GM12891 (cell line): ENCODE results near the gene DIS3L2.

Source experiments
- DNase-seq: peaks from one replicate; pipeline ENCODE4 v3.0.0; 2011; ENCODE audit warnings: low spot score; ENCODE audit not compliant: insufficient read length
- FAIRE-seq: peaks from 2 replicates; lab custom pipeline; 2011; peaks lifted over from hg19 to GRCh38; lab: Jason Lieb, UNC
- PAX5 ChIP-seq: IDR thresholded peaks from 2 replicates; pipeline ENCODE4 v1.6.1; 2011; ENCODE audit warnings: low read length, moderate library complexity, mild to moderate bottlenecking; ENCODE audit not compliant: insufficient read depth, severe bottlenecking
- POLR2A ChIP-seq: IDR thresholded peaks from 2 replicates; pipeline ENCODE4 v1.6.1; 2011; ENCODE audit warnings: low read depth, low read length, control low read depth
- POLR2AphosphoS5 ChIP-seq: IDR thresholded peaks from 2 replicates; pipeline ENCODE4 v1.6.1; 2011; ENCODE audit warnings: low read depth, low read length, control low read depth
- POU2F2 ChIP-seq: IDR thresholded peaks from 2 replicates; pipeline ENCODE4 v1.6.1; 2011; ENCODE audit warnings: low read depth, mild to moderate bottlenecking, control low read depth, low read length, moderate library complexity
- SPI1 ChIP-seq: IDR thresholded peaks from 2 replicates; pipeline ENCODE4 v1.6.1; 2011; ENCODE audit warnings: low read depth, low read length, control low read depth
- TAF1 ChIP-seq: IDR thresholded peaks from 2 replicates; pipeline ENCODE4 v1.6.1; 2011; ENCODE audit warnings: low read depth, low read length, control low read depth

Gene DIS3L2

GRCh38 chr2:232043966-232044365 is 82.5 kb downstream of the DIS3L2 start:
- DNase-seq (no peak), FAIRE-seq (no peak)
- TF ChIP-seq PAX5: no peak
- TF ChIP-seq POU2F2: no peak
- TF ChIP-seq SPI1: no peak
- no peak for TF ChIP-seq POLR2AphosphoS5
- TF ChIP-seq TAF1: no peak
- TF ChIP-seq POLR2A: no peak

GRCh38 chr2:232049350-232049749 is 87.8 kb downstream of the DIS3L2 start:
- TF ChIP-seq POLR2A: no peak
- no peak for TF ChIP-seq TAF1
- TF ChIP-seq POLR2AphosphoS5: no peak
- no peak for TF ChIP-seq SPI1
- TF ChIP-seq POU2F2: no peak
- TF ChIP-seq PAX5: no peak
- FAIRE-seq (no peak), DNase-seq (no peak)

- no peak for TF ChIP-seq POLR2AphosphoS5
- 0 out of 2 replicates have a peak, but pooled peaks have one; percentile 3 for TF ChIP-seq SPI1
- no peak for FAIRE-seq
- DNase-seq: no peak
These were observed 91.1 kb downstream of the DIS3L2 start for GRCh38 chr2:232052591-232052990.

GRCh38 chr2:232053777-232054176 is 92.3 kb downstream of the DIS3L2 start:
- FAIRE-seq: no peak
- TF ChIP-seq PAX5 (no peak), POU2F2 (0 out of 2 replicates have a peak, but pooled peaks have one; percentile 16)

GRCh38 chr2:232058063-232058877 is 96.8 kb downstream of the DIS3L2 start:
- DNase-seq (no peak), FAIRE-seq (peak; percentile 80)
- peak; percentile 16; the same call in 1 of the 2 replicates for TF ChIP-seq SPI1
- TF ChIP-seq POU2F2: no peak

More at GRCh38 chr2:232053777-232054176, 92.3 kb downstream of the DIS3L2 start:
- no peak for DNase-seq

- FAIRE-seq (no peak), DNase-seq (no peak)
- TF ChIP-seq PAX5 (no peak), TAF1 (no peak), POU2F2 (no peak), POLR2AphosphoS5 (no peak), SPI1 (no peak), POLR2A (no peak)
These were observed 97.4 kb downstream of the DIS3L2 start for GRCh38 chr2:232058931-232059330.

GRCh38 chr2:232061265-232061664 is 99.8 kb downstream of the DIS3L2 start:
- FAIRE-seq: no peak
- no peak for TF ChIP-seq SPI1
- TF ChIP-seq POLR2AphosphoS5: no peak
- no peak for TF ChIP-seq TAF1
- TF ChIP-seq POLR2A: no peak
- TF ChIP-seq POU2F2: no peak
- TF ChIP-seq PAX5: no peak

GRCh38 chr2:232073026-232073425 is 111.5 kb downstream of the DIS3L2 start:
- TF ChIP-seq POLR2A: no peak
- DNase-seq: no peak
- no peak for FAIRE-seq

More at GRCh38 chr2:232061265-232061664, 99.8 kb downstream of the DIS3L2 start:
- no peak for DNase-seq

GRCh38 chr2:232073699-232074098 is 112.2 kb downstream of the DIS3L2 start:
- TF ChIP-seq POU2F2 (no peak), SPI1 (no peak), TAF1 (no peak), POLR2AphosphoS5 (no peak), PAX5 (no peak), POLR2A (no peak)
- DNase-seq (no peak), FAIRE-seq (no peak)

GRCh38 chr2:232075080-232075479 is 113.6 kb downstream of the DIS3L2 start:
- FAIRE-seq: no peak
- TF ChIP-seq POLR2A (no peak), SPI1 (no peak), PAX5 (no peak), TAF1 (no peak), POU2F2 (no peak)
- no peak for DNase-seq
